ENCODE results near the gene P4HB. TPM values are rescaled to one million over a fixed set of nuclear protein-coding genes. Genes with fewer than 3 reads are reported as not detected.

Gene P4HB
- total and polyA plus RNA-seq, 4 donors = 143 to 443 (median 283) TPM

- Histone ChIP-seq H3K9me3 (ENCODE audit: control insufficient read depth, insufficient read depth, low read length) (no peaks in the 10 kb centered on the region), H3K4me3 (ENCODE audit: low read depth, low read length) (no peak overlapping the region), H3K27ac (ENCODE audit: low read depth, low read length) (no peak overlapping the region), H3K4me1 (ENCODE audit: control insufficient read depth, insufficient read depth, low read length) (peaks cover 44% of the 10 kb centered on the region), H3K27me3 (ENCODE audit: control insufficient read depth, insufficient read depth, low read length) (no peaks in the 10 kb centered on the region), H3K36me3 (ENCODE audit: control insufficient read depth, insufficient read depth, low read length) (peaks cover 56% of the 10 kb centered on the region)
- WGBS (ENCODE audit: insufficient coverage) = 95% methylated on average over 4 of the region's 6 CpGs
- DNase-seq (ENCODE audit: low read depth in 4 of 6, low spot score in 6 of 6) = no peak
These were observed 2.9 kb upstream of the P4HB start for GRCh38 chr17:81863123-81863675.

- DNase-seq (ENCODE audit: low read depth in 4 of 6, low spot score in 6 of 6) = peak; percentile 99 to 100 (median 100)
- Histone ChIP-seq H3K36me3 (ENCODE audit: control insufficient read depth, insufficient read depth, low read length) (peaks cover 54% of the 10 kb centered on the region), H3K4me1 (ENCODE audit: control insufficient read depth, insufficient read depth, low read length) (peaks cover 35% of the 10 kb centered on the region), H3K27ac (ENCODE audit: low read depth, low read length) (peak overlapping the region; percentile 79), H3K27me3 (ENCODE audit: control insufficient read depth, insufficient read depth, low read length) (no peaks in the 10 kb centered on the region), H3K4me3 (ENCODE audit: low read depth, low read length) (peak overlapping the region; percentile 80), H3K9me3 (ENCODE audit: control insufficient read depth, insufficient read depth, low read length) (no peaks in the 10 kb centered on the region)
- WGBS (ENCODE audit: insufficient coverage) = under 1% methylated on average over 72 of the region's 74 CpGs
These were observed 627 bp upstream of the P4HB start for GRCh38 chr17:81860756-81861568.

- Histone ChIP-seq H3K36me3 (ENCODE audit: control insufficient read depth, insufficient read depth, low read length) (peaks cover 54% of the 10 kb centered on the region), H3K9me3 (ENCODE audit: control insufficient read depth, insufficient read depth, low read length) (no peaks in the 10 kb centered on the region)
These were observed 1.1 kb downstream of the P4HB start for GRCh38 chr17:81858967-81859905.

DNA sequence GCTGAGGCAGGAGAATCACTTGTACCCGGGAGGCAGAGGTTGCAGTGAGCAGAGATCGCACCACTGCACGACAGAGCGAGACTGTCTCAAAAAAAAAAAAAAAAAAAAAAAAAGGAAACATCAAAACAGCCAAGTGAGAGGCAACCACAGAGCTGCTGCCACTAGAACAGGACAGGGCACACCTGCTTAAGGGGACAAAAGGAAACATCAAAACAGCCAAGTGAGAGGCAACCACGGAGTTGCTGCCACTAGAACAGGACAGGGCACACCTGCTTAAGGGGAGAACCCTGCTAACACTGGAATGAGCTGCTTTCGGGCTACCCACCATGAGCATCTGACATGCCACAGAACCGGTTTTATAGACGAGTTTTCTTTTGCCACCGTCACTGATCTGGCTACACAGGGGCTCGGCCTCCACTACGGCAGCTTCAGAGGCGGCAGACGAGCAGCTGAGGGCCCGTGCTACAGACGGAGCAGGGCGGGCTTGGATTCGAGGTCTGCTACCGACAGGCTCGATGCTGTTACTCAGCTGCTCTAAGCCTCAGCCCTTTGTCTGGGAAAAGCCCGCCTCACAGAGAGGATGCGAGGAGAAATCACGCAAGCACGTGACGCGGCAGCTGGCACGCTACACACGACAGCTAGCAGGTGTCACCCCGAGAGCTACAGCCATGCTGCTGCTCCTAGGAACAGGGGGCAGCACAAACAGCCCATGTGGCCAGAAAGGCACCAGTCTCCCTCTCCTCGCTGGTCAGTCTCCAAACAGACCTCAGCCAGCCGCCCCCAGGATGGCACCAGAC, 2.0 kb downstream of the P4HB start:
- H3K9me3 ChIP-seq (ENCODE audit: control insufficient read depth, insufficient read depth, low read length) = no peaks in the 10 kb centered on the region
- no peak for DNase-seq (ENCODE audit: low read depth in 4 of 6, low spot score in 6 of 6)
- H3K27me3 ChIP-seq (ENCODE audit: control insufficient read depth, insufficient read depth, low read length) = no peaks in the 10 kb centered on the region
- peaks cover 56% of the 10 kb centered on the region for H3K36me3 ChIP-seq (ENCODE audit: control insufficient read depth, insufficient read depth, low read length)
- H3K27ac ChIP-seq (ENCODE audit: low read depth, low read length) = no peak overlapping the region
- H3K4me1 ChIP-seq (ENCODE audit: control insufficient read depth, insufficient read depth, low read length) = peaks cover 35% of the 10 kb centered on the region
- no peak overlapping the region for H3K4me3 ChIP-seq (ENCODE audit: low read depth, low read length)
- WGBS (ENCODE audit: insufficient coverage) = 93% methylated on average over 26 of the region's 30 CpGs

More at GRCh38 chr17:81858967-81859905, 1.1 kb downstream of the P4HB start:
- 69% methylated on average over 23 of the region's 23 CpGs for WGBS (ENCODE audit: insufficient coverage)
- Histone ChIP-seq H3K27me3 (ENCODE audit: control insufficient read depth, insufficient read depth, low read length) (no peaks in the 10 kb centered on the region), H3K4me3 (ENCODE audit: low read depth, low read length) (peak overlapping the region; percentile 69), H3K4me1 (ENCODE audit: control insufficient read depth, insufficient read depth, low read length) (peaks cover 35% of the 10 kb centered on the region), H3K27ac (ENCODE audit: low read depth, low read length) (peak overlapping the region; percentile 64)
- no peak for DNase-seq (ENCODE audit: low read depth in 4 of 6, low spot score in 6 of 6)

DNA sequence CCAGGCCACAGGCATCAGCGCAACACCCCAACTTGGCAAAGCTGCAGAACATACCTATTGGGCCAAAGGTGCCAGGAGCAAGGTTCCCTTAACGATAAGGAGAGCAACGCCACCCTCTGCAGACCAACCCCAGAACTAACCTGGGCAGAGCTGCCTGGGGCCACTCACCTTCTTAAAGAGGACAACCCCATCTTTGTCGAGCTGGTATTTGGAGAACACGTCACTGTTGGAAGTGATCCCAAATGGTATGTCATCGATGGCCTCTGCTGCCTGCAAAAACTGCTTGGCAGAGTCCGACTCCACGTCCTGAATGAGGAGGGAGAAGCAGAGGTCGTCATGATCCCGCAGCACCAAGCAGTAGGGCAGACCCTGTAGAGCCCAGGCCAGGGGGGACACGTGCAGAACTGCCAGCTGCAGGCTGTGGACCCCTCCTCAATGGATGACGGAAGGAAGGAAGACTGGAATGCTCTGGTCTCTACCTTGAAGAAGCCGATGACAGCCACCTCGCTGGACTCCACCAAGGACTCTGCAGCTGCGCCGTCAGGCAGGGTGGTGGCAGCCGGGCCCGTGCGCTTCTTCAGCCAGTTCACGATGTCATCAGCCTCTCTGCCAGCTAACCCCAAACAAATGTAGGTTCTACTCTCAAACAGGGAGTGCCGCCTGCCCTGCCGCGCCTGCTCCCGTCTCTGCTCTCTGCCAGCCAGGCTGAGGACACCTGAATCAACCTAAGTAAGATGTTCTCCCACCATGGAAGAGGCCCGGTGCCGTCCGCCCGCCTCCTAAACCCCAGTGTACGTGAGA, 5.2 kb downstream of the P4HB start:
- Histone ChIP-seq H3K9me3 (ENCODE audit: control insufficient read depth, insufficient read depth, low read length) (no peaks in the 10 kb centered on the region), H3K4me3 (ENCODE audit: low read depth, low read length) (no peak overlapping the region), H3K36me3 (ENCODE audit: control insufficient read depth, insufficient read depth, low read length) (peaks cover 86% of the 10 kb centered on the region), H3K27ac (ENCODE audit: low read depth, low read length) (no peak overlapping the region), H3K4me1 (ENCODE audit: control insufficient read depth, insufficient read depth, low read length) (peaks cover 18% of the 10 kb centered on the region), H3K27me3 (ENCODE audit: control insufficient read depth, insufficient read depth, low read length) (no peaks in the 10 kb centered on the region)
- 94% methylated on average over 19 of the region's 29 CpGs for WGBS (ENCODE audit: insufficient coverage)
- DNase-seq (ENCODE audit: low read depth in 4 of 6, low spot score in 6 of 6) = no peak

- H3K36me3 ChIP-seq (ENCODE audit: control insufficient read depth, insufficient read depth, low read length) = peaks cover 87% of the 10 kb centered on the region
- WGBS (ENCODE audit: insufficient coverage) = 97% methylated on average over 12 of the region's 12 CpGs
- DNase-seq (ENCODE audit: low read depth in 4 of 6, low spot score in 6 of 6) = no peak
These were observed 8.1 kb downstream of the P4HB start for GRCh38 chr17:81852237-81852636.

DNA sequence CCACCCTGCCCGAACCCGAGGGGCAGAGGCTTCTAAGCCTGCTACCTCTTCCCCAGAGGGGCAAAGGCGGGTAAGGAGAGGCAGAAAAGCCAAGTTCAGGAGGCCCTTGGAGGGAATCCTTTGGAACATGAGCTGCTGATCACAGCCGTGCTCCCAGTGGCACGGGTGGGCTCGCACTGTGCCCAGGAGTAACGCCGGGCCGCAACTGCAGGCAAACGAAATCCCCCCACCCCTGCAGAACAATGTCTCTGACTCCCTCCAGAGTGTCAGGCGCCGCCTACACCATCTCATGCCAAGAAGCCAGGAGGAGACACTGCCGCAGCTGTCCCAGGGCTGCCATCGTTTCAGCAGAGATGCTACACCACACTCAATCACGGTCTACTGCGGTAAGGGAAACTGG, 8.9 kb downstream of the P4HB start:
- no peak for DNase-seq (ENCODE audit: low read depth in 4 of 6, low spot score in 6 of 6)
- no peaks in the 10 kb centered on the region for H3K27me3 ChIP-seq (ENCODE audit: control insufficient read depth, insufficient read depth, low read length)
- 90% methylated on average over 16 of the region's 16 CpGs for WGBS (ENCODE audit: insufficient coverage)
- no peaks in the 10 kb centered on the region for H3K4me1 ChIP-seq (ENCODE audit: control insufficient read depth, insufficient read depth, low read length)
- H3K27ac ChIP-seq (ENCODE audit: low read depth, low read length) = no peak overlapping the region
- no peak overlapping the region for H3K4me3 ChIP-seq (ENCODE audit: low read depth, low read length)
- H3K36me3 ChIP-seq (ENCODE audit: control insufficient read depth, insufficient read depth, low read length) = peaks cover 87% of the 10 kb centered on the region
- no peaks in the 10 kb centered on the region for H3K9me3 ChIP-seq (ENCODE audit: control insufficient read depth, insufficient read depth, low read length)

More at GRCh38 chr17:81852237-81852636, 8.1 kb downstream of the P4HB start:
- Histone ChIP-seq H3K9me3 (ENCODE audit: control insufficient read depth, insufficient read depth, low read length) (no peaks in the 10 kb centered on the region), H3K4me3 (ENCODE audit: low read depth, low read length) (no peak overlapping the region), H3K27ac (ENCODE audit: low read depth, low read length) (no peak overlapping the region), H3K27me3 (ENCODE audit: control insufficient read depth, insufficient read depth, low read length) (no peaks in the 10 kb centered on the region), H3K4me1 (ENCODE audit: control insufficient read depth, insufficient read depth, low read length) (no peaks in the 10 kb centered on the region)

DNA sequence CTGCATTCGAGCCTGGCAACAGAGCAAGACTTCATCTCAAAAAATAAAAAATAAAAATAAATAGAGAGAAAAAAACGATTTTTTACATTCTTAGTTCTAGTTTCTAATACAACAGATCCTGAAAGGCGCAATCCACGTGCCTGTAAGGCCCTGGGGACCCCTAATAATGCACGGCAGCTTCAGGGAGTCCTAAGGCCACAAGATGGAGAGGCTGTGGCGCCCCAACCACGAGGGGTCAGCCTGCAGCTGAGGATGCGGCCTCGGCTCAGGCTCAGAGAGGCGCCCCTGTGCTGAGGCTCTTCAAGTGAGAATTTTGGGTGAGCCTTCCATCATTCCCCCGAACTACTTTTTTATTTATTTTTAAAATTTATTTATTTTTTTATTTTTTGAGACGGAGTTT, 10.9 kb downstream of the P4HB start:
- Histone ChIP-seq H3K4me3 (ENCODE audit: low read depth, low read length) (no peak overlapping the region), H3K27me3 (ENCODE audit: control insufficient read depth, insufficient read depth, low read length) (no peaks in the 10 kb centered on the region), H3K4me1 (ENCODE audit: control insufficient read depth, insufficient read depth, low read length) (no peaks in the 10 kb centered on the region), H3K9me3 (ENCODE audit: control insufficient read depth, insufficient read depth, low read length) (no peaks in the 10 kb centered on the region), H3K27ac (ENCODE audit: low read depth, low read length) (no peak overlapping the region), H3K36me3 (ENCODE audit: control insufficient read depth, insufficient read depth, low read length) (peaks cover 90% of the 10 kb centered on the region)
- 100% methylated on average over 6 of the region's 12 CpGs for WGBS (ENCODE audit: insufficient coverage)
- DNase-seq (ENCODE audit: low read depth in 4 of 6, low spot score in 6 of 6) = no peak
